GM19240 (cell line): Measurements from ENCODE around the gene AGBL5.
"Not testable (repeated sequence)": the region's sequence is repeated elsewhere in the genome, so short reads cannot be mapped to it uniquely, and the experiment has no call there.

ENCODE experiments used
- DNase-seq: peaks from one replicate; pipeline ENCODE4 v3.0.0; 2011; ENCODE audit warnings: low spot score; ENCODE audit not compliant: insufficient read length

AGBL5 gene

DNA sequence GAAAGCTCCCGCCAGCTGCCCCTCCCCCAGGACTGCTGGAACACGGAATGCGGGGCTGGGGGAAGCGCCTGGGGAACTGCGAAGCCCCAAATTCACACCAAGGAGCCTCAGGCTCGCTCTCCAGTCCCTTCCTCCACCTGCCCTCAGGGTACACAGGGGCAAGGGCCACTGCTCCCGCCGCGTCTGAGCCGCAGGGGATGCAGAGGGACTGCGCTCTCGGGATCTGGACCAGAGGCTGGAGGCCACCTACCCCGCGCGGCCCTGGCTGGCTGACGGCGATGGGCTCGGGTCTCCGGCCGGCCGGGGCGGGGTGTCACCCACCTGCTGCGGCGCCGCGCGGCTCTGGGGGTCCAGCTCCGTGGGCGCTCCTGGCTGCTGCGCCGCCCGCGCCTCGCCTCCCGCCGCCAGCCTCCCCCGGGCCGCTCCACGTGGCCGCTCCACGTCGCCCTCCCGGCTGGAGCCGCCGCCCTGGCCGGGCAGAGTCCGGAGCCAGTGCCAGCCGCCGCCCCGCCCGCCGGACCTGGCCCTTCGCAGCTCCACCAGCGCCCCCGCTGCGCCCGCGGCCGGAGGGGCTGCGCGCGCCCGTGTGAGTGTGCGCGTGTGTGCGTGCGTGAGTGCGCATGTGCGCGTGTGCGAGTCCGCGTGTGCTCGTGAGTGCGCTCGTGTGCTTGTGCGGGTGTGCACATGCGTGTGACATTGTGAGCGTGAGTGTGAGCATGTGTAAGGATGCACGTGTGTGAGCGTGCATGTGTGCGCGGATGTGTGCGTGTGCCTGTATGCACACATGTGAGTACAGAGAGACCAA lies 67.3 kb downstream of the AGBL5 start, which contains the start of gene CGREF1:
CGREF1 (minus strand) TSS at position 604 of the 805 bp plus-strand sequence. CDS start 14,762 bp downstream, outside the sequence.
- DNase-seq: no peak

DNA sequence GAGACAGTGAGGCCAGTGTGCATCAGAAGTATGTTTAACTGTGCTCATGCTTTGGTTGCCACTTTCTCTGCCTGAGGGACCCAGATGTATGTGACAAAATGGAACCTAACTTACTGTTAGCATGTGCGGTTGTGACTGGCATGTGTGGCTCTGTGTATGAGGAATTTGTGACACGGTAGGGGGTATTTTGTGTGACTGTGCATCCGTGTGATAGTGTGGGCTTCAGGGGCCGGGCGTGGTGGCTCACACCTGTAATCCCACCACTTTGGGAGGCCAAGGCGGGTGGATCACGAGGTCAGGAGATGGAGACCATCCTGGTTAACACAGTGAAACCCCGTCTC lies 67.8 kb downstream of the AGBL5 start:
- not testable (repeated sequence) for DNase-seq
